RWPE1 (cell line): ENCODE results near the gene C3orf20.

Experiments used
- CTCF ChIA-PET: fragments of 350-600 bp; sonication (Branson Sonifier 250); formaldehyde crosslinking; extraction: SDS; loops from one replicate; lab custom pipeline; 2021; lab: Yijun Ruan, JAX
- POLR2A ChIA-PET: fragments of 400-600 bp; formaldehyde crosslinking; extraction: SDS; loops from one replicate; lab custom pipeline; 2020; ENCODE audit warnings: antibody characterized with exemption; ENCODE audit not compliant: low non-redundant PET; lab: Yijun Ruan, JAX
- DNase-seq: peaks from one replicate; pipeline ENCODE4 v3.0.0; 2012; ENCODE audit warnings: low spot score
- H3K27ac ChIP-seq: fragments of 450-650 bp; 2 replicates; pipeline ENCODE4 v1.5.1; 2017
- TF ChIP-seq, protein P1 (sequence below): fragments of 450-650 bp; conservative IDR thresholded peaks from 2 replicates; pipeline ENCODE4 v1.5.1; 2017; ENCODE audit warnings: low read depth, mild to moderate bottlenecking

C3orf20 gene

DNA sequence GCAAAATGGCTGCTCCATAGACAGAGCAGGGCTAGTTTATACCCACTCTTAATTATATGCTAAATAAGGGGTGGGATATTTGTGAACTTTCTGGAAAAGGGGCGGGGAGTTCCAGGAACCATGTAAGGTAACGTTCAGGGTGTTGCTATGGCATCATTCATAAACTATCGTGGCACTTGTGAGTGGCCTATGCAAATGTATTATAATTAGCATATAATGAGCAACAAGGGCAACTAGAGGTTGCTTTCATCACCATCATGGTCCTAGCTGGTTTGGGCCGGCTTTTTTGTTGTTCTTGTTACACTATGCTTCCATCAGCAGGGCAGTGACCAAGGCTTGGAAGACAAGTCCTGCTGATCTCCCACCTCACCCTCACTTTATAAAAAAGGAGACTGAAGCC, 100.6 kb downstream of the C3orf20 start:
- ChIA-PET CTCF (no interaction called here), POLR2A (no interaction called here)
- no peak overlapping the region for H3K27ac ChIP-seq
- DNase-seq = no peak
- TF ChIP-seq, protein P1, sequence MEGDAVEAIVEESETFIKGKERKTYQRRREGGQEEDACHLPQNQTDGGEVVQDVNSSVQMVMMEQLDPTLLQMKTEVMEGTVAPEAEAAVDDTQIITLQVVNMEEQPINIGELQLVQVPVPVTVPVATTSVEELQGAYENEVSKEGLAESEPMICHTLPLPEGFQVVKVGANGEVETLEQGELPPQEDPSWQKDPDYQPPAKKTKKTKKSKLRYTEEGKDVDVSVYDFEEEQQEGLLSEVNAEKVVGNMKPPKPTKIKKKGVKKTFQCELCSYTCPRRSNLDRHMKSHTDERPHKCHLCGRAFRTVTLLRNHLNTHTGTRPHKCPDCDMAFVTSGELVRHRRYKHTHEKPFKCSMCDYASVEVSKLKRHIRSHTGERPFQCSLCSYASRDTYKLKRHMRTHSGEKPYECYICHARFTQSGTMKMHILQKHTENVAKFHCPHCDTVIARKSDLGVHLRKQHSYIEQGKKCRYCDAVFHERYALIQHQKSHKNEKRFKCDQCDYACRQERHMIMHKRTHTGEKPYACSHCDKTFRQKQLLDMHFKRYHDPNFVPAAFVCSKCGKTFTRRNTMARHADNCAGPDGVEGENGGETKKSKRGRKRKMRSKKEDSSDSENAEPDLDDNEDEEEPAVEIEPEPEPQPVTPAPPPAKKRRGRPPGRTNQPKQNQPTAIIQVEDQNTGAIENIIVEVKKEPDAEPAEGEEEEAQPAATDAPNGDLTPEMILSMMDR = no peak

GRCh38 chr3:14779069-14779685, 104.2 kb downstream of the C3orf20 start:
- POLR2A ChIA-PET = no interaction called here
- no peak for DNase-seq
- TF ChIP-seq, protein P1 = no peak
- H3K27ac ChIP-seq = no peak overlapping the region
- CTCF ChIA-PET = no interaction called here

GRCh38 chr3:14780927-14781507, 106.1 kb downstream of the C3orf20 start:
- CTCF ChIA-PET = no interaction called here
- no peak overlapping the region for H3K27ac ChIP-seq
- POLR2A ChIA-PET = no interaction called here

GRCh38 chr3:14783480-14784086, 108.6 kb downstream of the C3orf20 start:
- CTCF ChIA-PET = interaction anchor here (0.7 kb wide), 1 partner anchor 705 kb away, joined by 6 read pairs; no protein-coding TSS in a partner anchor
- DNase-seq = no peak
- TF ChIP-seq, protein P1 = no peak
- H3K27ac ChIP-seq = no peak overlapping the region
- POLR2A ChIA-PET = no interaction called here

More at GRCh38 chr3:14780927-14781507, 106.1 kb downstream of the C3orf20 start:
- DNase-seq = no peak
- TF ChIP-seq, protein P1 = no peak

DNA sequence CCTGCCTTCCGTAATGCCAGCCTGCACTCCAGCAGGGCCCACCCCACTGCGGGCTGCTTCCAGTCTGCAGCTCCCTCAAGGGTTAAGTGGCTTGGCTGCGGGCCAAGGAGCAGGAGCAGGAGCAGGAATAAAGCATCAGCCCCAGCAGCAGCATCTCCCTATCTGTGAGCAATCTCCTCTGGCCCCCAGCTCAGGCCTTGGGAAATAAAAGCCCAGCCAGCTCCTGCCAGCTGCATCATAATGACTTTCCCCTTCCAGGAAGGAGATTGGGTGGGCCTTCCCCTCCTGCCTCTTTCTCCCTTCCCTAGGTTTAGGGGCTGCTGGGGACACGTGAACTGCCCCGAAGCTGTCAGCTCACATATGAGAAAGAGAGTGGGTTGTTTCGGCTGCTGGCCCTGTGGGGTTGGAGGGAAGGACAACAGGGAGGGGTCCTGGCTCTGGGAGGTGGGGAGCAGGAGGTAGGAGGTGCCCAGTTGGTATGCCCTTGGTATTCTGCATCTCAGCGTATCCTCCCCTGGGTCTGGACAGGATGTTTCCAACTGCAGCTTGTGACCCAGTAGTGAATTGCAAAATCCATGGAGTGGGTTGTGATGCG, 109.2 kb downstream of the C3orf20 start:
- CTCF ChIA-PET = interaction anchor here (0.7 kb wide), 1 partner anchor 705 kb away, joined by 6 read pairs; no protein-coding TSS in a partner anchor
- POLR2A ChIA-PET = no interaction called here
- DNase-seq = no peak
- H3K27ac ChIP-seq = no peak overlapping the region
- TF ChIP-seq, protein P1 = no peak
